B cell (primary cell): ENCODE results near the gene KRTAP5-2. TPM values are rescaled to one million over a fixed set of nuclear protein-coding genes. Genes with fewer than 3 reads are reported as not detected.

Experiments used
- ATAC-seq: fragments of 200-7000 bp; cut with Tn5 transposase; one replicate; pipeline ENCODE4 v1.10.0; 2021; ENCODE audit warnings: low read depth, mild to moderate bottlenecking, moderate number of reproducible peaks, moderate library complexity
- CTCF ChIA-PET: fragments of 350-600 bp; sonication (Branson Sonifier 250); formaldehyde crosslinking; loops from one replicate; lab custom pipeline; 2021; ENCODE audit warnings: antibody characterized with exemption, inconsistent platforms; lab: Charles Lee
- POLR2A ChIA-PET: fragments of 350-600 bp; sonication (Branson Sonifier 250); formaldehyde crosslinking; loops from one replicate; lab custom pipeline; 2021; ENCODE audit warnings: antibody characterized with exemption; lab: Charles Lee
- DNase-seq: peaks from one replicate; pipeline ENCODE4 v3.0.0; 2013
- H2AFZ ChIP-seq: 2 replicates; pipeline ENCODE4 v1.6.1; 2012; ENCODE audit warnings: mild to moderate bottlenecking, low read depth, low read length; ENCODE audit not compliant: insufficient read depth, poor library complexity, severe bottlenecking
- H3K27ac ChIP-seq, 2 donors: 1 replicate in 1 of 2; 2 replicates in 1 of 2; pipeline ENCODE4 v1.5.1; 2012 to 2013; ENCODE audit warnings: low read length in 2 of 2, mild to moderate bottlenecking in 2 of 2, moderate library complexity in 1 of 2
- H3K27me3 ChIP-seq, 4 experiments: fragments of 200-600 bp in 1 of 4; sonication (generic) in 1 of 4; replicated peaks in 1 of 4; 1 replicate in 2 of 4; 2 replicates in 2 of 4; pipeline versions ENCODE4 v1.6.1 to v1.7.0; 2013 to 2016; ENCODE audit warnings: low read length in 3 of 4, mild to moderate bottlenecking in 2 of 4, mixed read lengths in 1 of 4, moderate library complexity in 1 of 4; ENCODE audit not compliant: insufficient read depth in 4 of 4, control insufficient read depth in 3 of 4; ENCODE audit errors: control extremely low read depth in 1 of 4
- H3K36me3 ChIP-seq, 2 experiments: replicated peaks in 1 of 2; 1 replicate in 1 of 2; 2 replicates in 1 of 2; pipeline versions ENCODE4 v1.6.1 to v1.7.1; 2013; ENCODE audit warnings: low read length in 1 of 2; ENCODE audit not compliant: insufficient read depth in 2 of 2, control insufficient read depth in 1 of 2; ENCODE audit errors: control extremely low read depth in 1 of 2, extremely low read depth in 1 of 2
- H3K4me1 ChIP-seq, 2 donors: fragments of 200-600 bp in 1 of 2; sonication (generic) in 1 of 2; 1 replicate in 1 of 2; 2 replicates in 1 of 2; pipeline versions ENCODE4 v1.5.1 to v1.6.1; 2013 to 2017; ENCODE audit warnings: low read length in 2 of 2; ENCODE audit not compliant: control insufficient read depth in 2 of 2, insufficient read depth in 2 of 2
- H3K4me2 ChIP-seq: replicated peaks from 2 replicates; pipeline ENCODE3; 2012; ENCODE audit warnings: mild to moderate bottlenecking, low read depth, low read length; ENCODE audit not compliant: poor library complexity, severe bottlenecking
- H3K4me3 ChIP-seq, 5 experiments: fragments of 200-600 bp in 1 of 5; sonication (generic) in 1 of 5; 1 replicate in 3 of 5; 2 replicates in 2 of 5; pipeline versions ENCODE4 v1.5.1 to v1.7.0; 2011 to 2016; ENCODE audit warnings: low read length in 4 of 5, mild to moderate bottlenecking in 4 of 5, low read depth in 2 of 5, control low read depth in 1 of 5, moderate library complexity in 1 of 5; ENCODE audit not compliant: insufficient read depth in 1 of 5; ENCODE audit errors: control extremely low read depth in 1 of 5, extremely low read depth in 1 of 5
- H3K79me2 ChIP-seq: fragments of 200-600 bp; sonication (generic); one replicate; pipeline ENCODE4 v1.6.0; 2016; ENCODE audit warnings: low read length; ENCODE audit not compliant: control insufficient read depth, insufficient read depth
- H3K9ac ChIP-seq: fragments of 200-600 bp; sonication (generic); 2 replicates; pipeline ENCODE4 v1.6.1; 2017; ENCODE audit warnings: mild to moderate bottlenecking, low read length, moderate library complexity
- H3K9me3 ChIP-seq, 3 donors: one replicate each; pipeline versions ENCODE4 v1.6.1 to v1.7.1; 2013; ENCODE audit warnings: low read length in 2 of 3; ENCODE audit not compliant: control insufficient read depth in 2 of 3, insufficient read depth in 1 of 3; ENCODE audit errors: control extremely low read depth in 1 of 3
- H4K20me1 ChIP-seq: 2 replicates; pipeline ENCODE4 v1.6.0; 2012; ENCODE audit warnings: mild to moderate bottlenecking, low read length; ENCODE audit not compliant: insufficient read depth, control insufficient read depth, poor library complexity, severe bottlenecking
- H3K27ac Mint-ChIP-seq: one replicate; pipeline ENCODE4 v1.8.0; 2021; ENCODE audit warnings: mixed read lengths
- H3K27me3 Mint-ChIP-seq: one replicate; pipeline ENCODE4 v1.8.0; 2021; ENCODE audit warnings: mixed read lengths
- H3K4me1 Mint-ChIP-seq: one replicate; pipeline ENCODE4 v1.8.0; 2021; ENCODE audit warnings: mixed read lengths
- H3K4me3 Mint-ChIP-seq: one replicate; pipeline ENCODE4 v1.8.0; 2021; ENCODE audit warnings: mixed read lengths
- H3K9me3 Mint-ChIP-seq: one replicate; pipeline ENCODE4 v1.8.0; 2022; ENCODE audit warnings: mixed read lengths; ENCODE audit not compliant: insufficient read depth
- CTCF ChIP-seq: fragments of 200-600 bp; IDR thresholded peaks from one replicate; pipeline ENCODE4 v1.8.0; 2022; ENCODE audit warnings: antibody characterized with exemption, mild to moderate bottlenecking
- EZH2 ChIP-seq: IDR thresholded peaks from 2 replicates; pipeline ENCODE4 v1.6.1; 2012; ENCODE audit warnings: borderline replicate concordance, low read depth, mild to moderate bottlenecking, moderate library complexity, low read length; ENCODE audit not compliant: insufficient read depth, poor library complexity, severe bottlenecking
- WGBS: methylation state at CpG from one replicate; pipeline ENCODE4 v1.1.5; 2013; ENCODE audit warnings: missing lambda C conversion rate; ENCODE audit not compliant: insufficient coverage; 5-methylcytosine and 5-hydroxymethylcytosine counted together
- intact Hi-C: fragments of 100-400 bp; cut with micrococcal nuclease; formaldehyde crosslinking; loops from one replicate; pipeline ENCODE4 v1.10.0; 2022
- polyA plus RNA-seq: library from polyadenylated mRNA; depleted of rRNA; stranded (reverse); fragments of >200 nt; gene quantifications from 2 replicates; pipeline ENCODE4 v1.2.3, GENCODE V29; 2012
- total RNA-seq, 2 donors: library from RNA; stranded (reverse); fragments of 120-200 nt in 1 of 2; gene quantifications; 1 replicate in 1 of 2; 2 replicates in 1 of 2; pipeline versions ENCODE4 v1.2.3 to v1.2.4, GENCODE V29; 2013 to 2022

Gene KRTAP5-2
- total and polyA plus RNA-seq, 2 donors (not counting 1 experiment from before 2014, with no cell fraction given) = 0.36 TPM; not detected in 1

GRCh38 chr11:1564535-1565172 is 33.4 kb downstream of the KRTAP5-2 start:
- H3K4me3 ChIP-seq = no peak overlapping the region
- intact Hi-C loops = no loop called here
- peak; percentile 53 for DNase-seq
- ChIA-PET POLR2A (interaction anchor here (0.6 kb wide), 1 partner anchor 434 kb away, joined by 9 read pairs; no protein-coding TSS in a partner anchor), CTCF (interaction anchor here (1.4 to 4.5 kb wide), 2 partner anchors 10 to 18 kb away, joined by 4 to 28 read pairs; no protein-coding TSS in a partner anchor)
- H2AFZ ChIP-seq = no peak overlapping the region
- peaks cover 0 to 21% (median 0%) of the 10 kb centered on the region in 4 experiments for H3K27me3 ChIP-seq
- no peaks in the 10 kb centered on the region for H3K79me2 ChIP-seq
- H3K36me3 ChIP-seq = no peaks in the 10 kb centered on the region
- no peak overlapping the region for H3K27ac ChIP-seq
- TF ChIP-seq EZH2 = no peak
- TF ChIP-seq CTCF = no peak
- Mint-ChIP-seq H3K27me3 (peaks cover 8% of the 10 kb centered on the region), H3K9me3 (no peaks in the 10 kb centered on the region), H3K4me1 (peaks cover 5% of the 10 kb centered on the region), H3K27ac (no peak overlapping the region), H3K4me3 (no peak overlapping the region)
- H3K9me3 ChIP-seq = peaks cover 0 to 9% (median 0%) of the 10 kb centered on the region in 3 donors
- no peak overlapping the region for H3K4me2 ChIP-seq
- no peak overlapping the region for H3K9ac ChIP-seq
- no peaks in the 10 kb centered on the region for H3K4me1 ChIP-seq
- H4K20me1 ChIP-seq = no peaks in the 10 kb centered on the region
- no peak for ATAC-seq
- 37% methylated on average over 16 of the region's 16 CpGs for WGBS
